ENCODE measurements around the gene TREML4. TPM values are rescaled to one million over a fixed set of nuclear protein-coding genes. Genes with fewer than 3 reads are reported as not detected.
"Not testable (repeated sequence)": the region's sequence is repeated elsewhere in the genome, so short reads cannot be mapped to it uniquely, and the experiment has no call there.

Gene TREML4, protein sequence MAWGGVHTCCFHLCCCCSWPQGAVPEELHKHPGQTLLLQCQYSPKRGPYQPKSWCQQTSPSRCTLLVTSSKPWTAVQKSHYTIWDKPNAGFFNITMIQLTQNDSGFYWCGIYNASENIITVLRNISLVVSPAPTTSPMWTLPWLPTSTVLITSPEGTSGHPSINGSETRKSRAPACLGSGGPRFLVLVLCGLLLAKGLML
- not detected for total RNA-seq

- peak in 2 of 3 donors; percentile 36 to 81 for DNase-seq (ENCODE audit: low read depth in 2 of 3, low spot score in 2 of 3)
Observed at GRCh38 chr6:41228096-41228495, at the start of gene TREML4. Gene TREML4 (plus strand): TSS chr6:41228349. CDS start chr6:41228428, 79 bp downstream.

- DNase-seq (ENCODE audit: low read depth in 2 of 3, low spot score in 2 of 3): no peak
Observed at GRCh38 chr6:41179163-41179562, 49.0 kb upstream of the TREML4 start.

GRCh38 chr6:41181566-41181965 lies 46.6 kb upstream of the TREML4 start:
- DNase-seq (ENCODE audit: low read depth in 2 of 3, low spot score in 2 of 3): no peak

- peak; percentile 21 to 87 (median 75) for DNase-seq (ENCODE audit: low read depth in 2 of 3, low spot score in 2 of 3)
Observed at GRCh38 chr6:41182069-41183034, 45.8 kb upstream of the TREML4 start.

GRCh38 chr6:41184761-41185160 lies 43.4 kb upstream of the TREML4 start:
- DNase-seq (ENCODE audit: low read depth in 2 of 3, low spot score in 2 of 3): no peak

DNA sequence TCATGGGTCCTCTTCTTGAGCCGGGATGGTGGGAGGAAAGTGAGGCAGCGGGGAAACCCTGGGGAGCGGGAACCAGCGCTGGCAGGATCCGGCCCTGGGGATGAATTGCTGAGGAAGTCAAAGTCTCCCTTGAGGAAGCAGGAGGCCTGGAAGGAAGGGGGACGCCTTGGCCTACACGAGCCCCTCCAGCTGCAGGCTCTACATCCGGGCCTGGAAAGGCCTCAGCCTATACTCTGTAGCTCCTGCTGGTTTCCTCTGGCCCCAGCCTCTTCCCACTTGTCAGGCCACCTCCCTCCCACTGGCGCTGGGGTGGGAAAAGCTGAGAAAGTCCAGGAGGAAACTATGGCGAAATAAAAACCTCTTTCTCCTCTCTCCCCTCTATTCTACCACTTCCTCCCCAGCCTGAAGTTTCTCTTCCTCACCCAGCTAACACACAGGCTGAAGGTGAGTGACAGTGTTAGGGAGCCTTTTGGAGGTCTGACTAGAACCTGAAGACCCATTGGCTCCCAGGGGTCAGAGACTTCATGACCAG lies 42.1 kb upstream of the TREML4 start:
- DNase-seq (ENCODE audit: low read depth in 2 of 3, low spot score in 2 of 3): no peak

DNA sequence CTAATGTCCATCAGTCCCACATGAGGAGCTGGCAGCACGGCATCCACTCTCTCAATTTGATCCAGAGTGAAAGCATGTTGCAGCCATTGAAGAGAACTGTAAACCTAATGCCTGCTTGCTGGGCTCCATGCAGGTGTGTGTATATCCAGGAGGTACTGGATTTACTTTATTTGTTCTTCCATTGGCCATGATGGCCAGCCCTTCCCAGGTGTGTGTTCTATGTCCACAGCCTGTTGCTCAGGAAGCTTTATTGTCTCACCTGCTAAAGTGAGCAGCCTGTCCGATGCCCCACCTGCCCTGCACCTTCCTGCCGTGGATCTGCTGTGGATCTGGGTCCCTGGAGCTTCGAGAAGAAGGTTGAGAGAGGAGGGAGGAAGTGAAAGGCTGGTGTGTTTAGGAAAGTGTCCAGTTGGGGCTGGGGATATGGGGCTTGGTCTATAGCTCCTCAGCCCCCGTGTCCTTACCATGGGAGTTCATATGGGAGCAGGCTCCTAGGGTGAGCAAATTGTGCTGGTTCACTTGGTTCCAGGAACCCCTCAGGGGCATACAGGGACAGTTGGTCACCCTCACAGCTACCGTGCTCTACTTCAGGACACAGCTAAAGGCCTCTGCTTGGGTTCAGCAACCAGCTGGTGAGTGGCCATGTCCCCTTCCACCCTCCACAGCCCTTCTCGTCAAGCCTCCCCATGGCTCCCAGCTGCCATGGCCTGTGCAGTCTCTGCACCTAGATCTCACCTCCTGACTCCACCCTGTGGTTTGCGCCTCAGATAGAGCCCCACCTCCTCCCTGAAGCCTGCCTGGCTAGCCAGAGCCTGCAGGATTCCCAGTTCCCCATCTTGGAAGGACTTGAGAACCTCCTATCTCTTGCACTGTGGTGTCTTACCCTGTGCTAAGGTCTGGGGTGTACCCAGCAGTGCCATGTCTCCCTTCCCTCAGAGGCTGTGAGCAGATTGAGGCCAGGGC lies 39.9 kb upstream of the TREML4 start:
- no peak for DNase-seq (ENCODE audit: low read depth in 2 of 3, low spot score in 2 of 3)

DNA sequence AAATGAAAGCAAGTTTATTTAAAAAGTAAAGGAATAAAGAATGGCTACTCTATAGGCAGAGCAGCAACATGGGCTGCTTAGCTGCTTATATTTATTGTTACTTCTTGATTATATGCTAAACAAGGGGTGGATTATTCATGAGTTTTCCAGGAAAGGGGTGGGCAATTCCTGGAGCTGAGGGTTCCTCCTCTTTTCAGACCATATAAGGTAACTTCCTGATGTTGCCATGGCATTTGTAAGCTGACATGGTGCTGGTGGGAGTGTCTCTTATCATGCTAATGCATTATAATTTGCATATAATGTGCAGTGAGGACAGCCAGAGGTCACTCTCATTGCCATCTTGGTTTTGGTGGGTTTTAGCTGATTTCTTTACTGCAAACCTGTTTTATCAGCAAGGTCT lies 39.1 kb upstream of the TREML4 start:
- DNase-seq (ENCODE audit: low read depth in 2 of 3, low spot score in 2 of 3): not testable (repeated sequence)

- DNase-seq (ENCODE audit: low read depth in 2 of 3, low spot score in 2 of 3): no peak
Observed at GRCh38 chr6:41189967-41190366, 38.2 kb upstream of the TREML4 start.

- DNase-seq (ENCODE audit: low read depth in 2 of 3, low spot score in 2 of 3): no peak
Observed at GRCh38 chr6:41190791-41191190, 37.4 kb upstream of the TREML4 start.

- DNase-seq (ENCODE audit: low read depth in 2 of 3, low spot score in 2 of 3): peak in 2 of 3 donors; percentile 19 to 41
Observed at GRCh38 chr6:41191569-41191968, 36.6 kb upstream of the TREML4 start.

DNA sequence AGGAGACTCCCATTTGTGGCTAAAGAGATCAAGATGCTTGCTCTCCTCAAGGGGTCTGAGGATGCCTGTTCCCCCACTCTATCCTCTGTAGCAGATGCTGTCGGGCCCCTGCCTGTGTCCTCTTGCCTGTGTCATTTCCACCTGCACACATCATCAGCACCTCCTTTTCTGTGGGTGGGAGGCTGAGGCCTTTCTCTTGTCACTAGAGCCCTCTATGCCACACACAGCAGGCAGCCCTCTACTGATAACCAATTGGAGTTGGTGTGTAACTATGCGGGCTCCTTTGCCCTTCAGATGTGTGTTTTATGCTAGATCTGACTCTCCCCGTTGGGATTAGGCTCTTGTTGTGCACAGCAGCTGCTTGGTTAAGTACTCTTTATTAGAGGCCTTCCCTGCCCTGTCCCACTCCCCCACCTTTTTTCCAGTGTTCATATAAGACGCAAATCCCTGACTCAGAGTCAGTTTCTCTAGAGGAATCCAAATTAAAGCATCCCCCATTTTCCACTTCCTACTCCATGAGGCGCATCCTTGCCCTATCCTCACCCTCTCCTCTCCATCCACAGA lies 34.9 kb upstream of the TREML4 start:
- no peak for DNase-seq (ENCODE audit: low read depth in 2 of 3, low spot score in 2 of 3)

DNA sequence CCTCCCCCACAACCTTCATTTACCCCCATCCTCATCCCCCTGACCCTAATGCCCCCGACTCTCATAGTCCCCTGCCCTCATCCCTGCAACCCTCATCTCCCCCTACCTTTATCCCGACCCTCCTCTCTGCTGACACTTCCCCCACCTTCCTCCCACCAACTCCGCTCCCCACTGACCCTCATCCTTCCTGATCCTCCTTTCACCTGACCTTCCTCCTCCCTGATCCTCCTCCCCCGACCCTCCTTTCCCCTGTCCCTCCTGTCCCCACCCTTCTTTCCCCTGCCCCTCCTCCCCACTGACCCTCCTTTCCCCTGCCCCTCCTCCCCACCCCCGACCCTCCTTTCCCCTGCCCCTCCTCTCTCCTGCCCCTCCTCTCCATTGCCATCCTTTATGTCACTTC lies 34.3 kb upstream of the TREML4 start:
- no peak for DNase-seq (ENCODE audit: low read depth in 2 of 3, low spot score in 2 of 3)

DNA sequence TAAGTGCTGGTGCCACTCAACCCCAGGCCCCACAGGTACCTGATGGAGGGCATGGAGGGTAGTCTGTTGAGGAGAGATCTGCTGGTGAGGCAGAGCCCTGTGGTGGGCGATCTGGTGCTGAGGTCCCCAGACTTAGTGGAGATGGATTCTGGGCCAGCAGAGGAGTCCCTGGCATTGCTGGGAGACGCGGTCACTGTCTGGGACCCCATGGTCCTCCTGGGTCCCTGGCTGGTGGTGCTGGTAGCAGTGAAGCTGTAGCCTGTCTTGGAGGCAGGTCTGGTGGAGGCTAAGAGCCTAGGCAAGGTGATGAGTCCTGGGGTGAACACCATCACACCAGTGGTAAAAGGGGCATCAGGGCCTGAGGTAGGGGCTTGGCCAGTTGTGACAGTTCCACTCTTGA lies 33.8 kb upstream of the TREML4 start:
- DNase-seq (ENCODE audit: low read depth in 2 of 3, low spot score in 2 of 3): no peak

DNA sequence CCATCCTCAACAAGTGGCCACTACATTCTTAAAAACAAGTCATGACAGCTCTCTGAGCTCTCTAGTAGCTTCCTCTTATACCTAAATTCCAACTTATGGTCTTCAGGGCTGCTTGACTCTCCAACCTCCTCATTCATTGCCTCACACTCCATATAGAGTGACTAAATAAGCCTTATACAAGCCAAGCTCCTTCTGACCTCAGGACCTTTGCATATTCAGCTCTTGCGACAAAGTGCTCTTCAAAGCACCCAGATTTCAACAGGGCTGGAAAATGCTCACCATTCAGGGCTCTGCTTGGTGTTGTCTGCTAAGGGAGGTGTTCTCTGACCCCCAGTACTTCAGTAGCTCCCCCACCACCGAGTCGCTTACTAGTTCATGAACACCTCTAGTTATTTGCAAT lies 30.9 kb upstream of the TREML4 start:
- no peak for DNase-seq (ENCODE audit: low read depth in 2 of 3, low spot score in 2 of 3)

DNA sequence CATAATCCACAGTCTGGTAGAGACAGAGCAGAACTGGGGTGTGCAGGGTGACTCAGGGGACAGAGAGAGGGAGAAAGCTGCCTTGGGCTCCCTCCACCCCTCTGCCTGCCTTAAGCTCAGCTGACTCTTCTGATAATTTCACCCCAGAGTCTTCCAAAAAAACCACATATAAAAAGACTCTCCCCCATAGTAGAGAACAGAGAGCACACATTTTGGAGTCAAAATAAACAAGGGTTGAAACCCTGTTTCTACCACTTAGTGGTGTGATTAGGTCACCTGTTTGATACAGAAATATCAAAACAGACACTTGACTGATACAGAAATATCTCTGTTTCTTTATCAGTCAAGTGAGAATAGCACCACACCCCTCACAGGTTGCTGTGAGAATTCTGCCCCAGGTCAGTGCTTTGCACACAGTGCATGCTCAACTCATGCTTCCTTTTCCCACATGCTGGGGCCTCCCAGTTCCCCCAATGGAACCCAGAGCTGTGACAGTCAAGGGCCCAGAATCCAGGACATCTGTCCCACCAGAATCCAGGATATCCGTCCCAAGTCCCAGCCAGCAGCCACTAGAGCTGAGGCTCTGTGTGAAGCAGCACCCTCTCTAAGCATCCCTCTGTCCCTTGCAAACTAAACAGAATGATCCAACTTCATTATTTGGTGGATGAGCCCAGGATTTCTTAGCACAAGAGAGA lies 28.4 kb upstream of the TREML4 start:
- peak in 2 of 3 donors; percentile 29 to 31 for DNase-seq (ENCODE audit: low read depth in 2 of 3, low spot score in 2 of 3)

DNA sequence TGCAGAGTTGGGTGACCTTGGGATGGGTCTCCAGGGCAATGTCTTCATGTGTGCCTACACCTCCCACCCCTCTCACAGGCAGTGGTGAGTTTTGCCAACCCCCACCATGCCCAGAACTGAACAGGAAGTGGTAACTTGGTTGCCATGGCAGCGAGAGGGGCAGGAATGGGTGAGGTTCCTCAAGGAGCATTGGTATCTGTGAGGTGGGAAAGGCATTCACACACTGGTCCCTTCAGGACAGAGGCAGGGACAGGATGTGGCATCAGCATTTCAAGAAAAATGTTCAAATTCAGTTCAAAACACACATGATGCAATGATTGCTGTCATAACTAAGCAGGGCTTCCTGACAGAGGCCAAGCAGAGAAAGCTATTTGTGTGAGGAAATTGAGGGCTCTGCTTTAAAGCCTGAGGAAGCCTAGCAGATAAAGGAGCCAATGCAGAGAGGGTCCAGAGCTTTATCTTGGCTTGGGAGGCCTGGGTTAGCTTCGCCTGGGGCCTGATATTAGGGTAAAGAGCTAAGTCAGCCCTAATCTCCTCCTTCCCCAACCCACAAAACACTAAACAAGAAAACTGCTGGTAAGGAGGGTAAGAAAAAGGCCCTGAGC lies 27.8 kb upstream of the TREML4 start:
- DNase-seq (ENCODE audit: low read depth in 2 of 3, low spot score in 2 of 3): peak; percentile 33 to 83 (median 73)

DNA sequence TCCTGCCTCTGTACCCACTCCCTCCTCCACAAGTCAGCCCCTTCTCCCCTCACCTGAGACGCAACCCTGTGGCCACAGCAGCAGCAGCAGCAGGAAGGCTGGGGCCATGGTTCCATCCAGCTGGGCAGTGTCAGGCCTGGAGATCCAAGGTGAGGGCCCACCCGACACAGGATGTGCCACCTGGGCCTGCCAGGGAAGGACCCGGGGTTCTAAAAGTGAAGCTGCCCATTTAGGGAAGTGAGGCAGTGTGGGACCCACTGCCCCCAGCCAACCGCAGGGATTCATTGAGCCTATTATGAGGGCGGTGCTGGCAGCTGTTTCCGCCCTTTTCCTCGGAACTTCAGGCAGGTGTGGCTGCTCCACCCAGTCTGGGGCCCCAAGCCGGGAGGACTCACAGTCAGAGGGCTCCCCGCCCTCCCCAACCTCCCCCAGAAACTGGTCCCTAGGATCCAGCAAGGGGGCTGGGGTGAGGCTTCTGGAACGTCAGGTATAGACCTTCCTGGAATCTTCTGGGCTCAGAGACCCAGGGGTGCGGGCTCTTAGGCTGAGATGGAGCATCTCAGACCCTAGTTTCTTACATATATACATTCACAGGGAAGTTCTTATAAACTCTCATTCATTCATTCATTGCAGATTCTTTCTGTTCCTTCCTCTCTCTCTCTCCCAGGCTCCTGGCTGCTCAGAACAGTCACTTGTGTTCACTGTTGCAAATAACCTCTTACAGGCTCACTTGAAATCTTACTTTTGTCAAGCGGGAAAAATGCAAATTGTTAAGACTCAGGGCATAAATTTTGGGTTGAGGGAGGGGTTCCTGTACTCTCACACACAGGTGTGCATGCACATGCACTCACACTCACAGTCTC lies 27.0 kb upstream of the TREML4 start, which contains the start of gene TREML2:
TREML2 (minus strand) TSS at position 249 of the 863 bp plus-strand sequence; CDS start at position 108, 141 bp downstream.
- DNase-seq (ENCODE audit: low read depth in 2 of 3, low spot score in 2 of 3): peak; percentile 21 to 89 (median 76)
